CD4-positive, alpha-beta T cell treated with Interleukin-1 beta for 1 hour (primary cell): ENCODE measurements around the gene NTN3.

Source experiments
- DNase-seq, 2 donors: peaks; one replicate each; pipeline ENCODE4 v3.0.0-alpha.2; 2020 to 2022

NTN3 gene

DNA sequence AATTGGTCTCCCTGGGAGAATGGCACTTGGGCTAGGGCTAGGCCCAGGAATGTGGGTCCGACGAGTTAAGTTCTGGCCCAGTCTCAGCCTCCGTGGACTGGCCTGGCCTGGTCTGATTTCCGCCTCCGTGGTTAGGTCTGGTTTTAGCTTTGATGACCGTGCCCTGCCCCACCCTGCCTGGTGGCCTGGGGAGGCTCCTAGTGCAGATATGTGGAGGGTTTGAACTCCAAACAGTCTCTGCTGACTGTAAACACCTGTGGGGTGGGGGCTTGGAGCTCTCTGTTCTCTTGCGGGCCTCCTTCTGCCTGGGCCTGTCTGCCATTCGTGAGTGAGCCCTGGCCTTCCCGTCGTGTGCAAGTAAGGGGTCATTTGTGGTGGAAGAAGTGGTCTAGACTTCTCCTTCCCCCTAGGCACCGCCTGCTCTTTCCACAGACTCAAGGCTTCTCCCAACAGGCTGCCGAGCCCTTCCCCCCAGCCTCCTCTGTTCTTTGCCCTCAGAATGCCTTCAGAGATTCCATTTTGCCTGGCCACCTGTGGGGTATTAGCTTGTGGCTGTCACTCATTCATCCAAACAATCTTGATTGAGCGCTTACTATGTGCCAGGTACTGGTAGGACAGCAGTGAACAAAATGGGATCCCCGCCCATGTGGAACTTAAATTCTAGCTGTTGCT, 44.2 kb downstream of the NTN3 start:
- no peak for DNase-seq

DNA sequence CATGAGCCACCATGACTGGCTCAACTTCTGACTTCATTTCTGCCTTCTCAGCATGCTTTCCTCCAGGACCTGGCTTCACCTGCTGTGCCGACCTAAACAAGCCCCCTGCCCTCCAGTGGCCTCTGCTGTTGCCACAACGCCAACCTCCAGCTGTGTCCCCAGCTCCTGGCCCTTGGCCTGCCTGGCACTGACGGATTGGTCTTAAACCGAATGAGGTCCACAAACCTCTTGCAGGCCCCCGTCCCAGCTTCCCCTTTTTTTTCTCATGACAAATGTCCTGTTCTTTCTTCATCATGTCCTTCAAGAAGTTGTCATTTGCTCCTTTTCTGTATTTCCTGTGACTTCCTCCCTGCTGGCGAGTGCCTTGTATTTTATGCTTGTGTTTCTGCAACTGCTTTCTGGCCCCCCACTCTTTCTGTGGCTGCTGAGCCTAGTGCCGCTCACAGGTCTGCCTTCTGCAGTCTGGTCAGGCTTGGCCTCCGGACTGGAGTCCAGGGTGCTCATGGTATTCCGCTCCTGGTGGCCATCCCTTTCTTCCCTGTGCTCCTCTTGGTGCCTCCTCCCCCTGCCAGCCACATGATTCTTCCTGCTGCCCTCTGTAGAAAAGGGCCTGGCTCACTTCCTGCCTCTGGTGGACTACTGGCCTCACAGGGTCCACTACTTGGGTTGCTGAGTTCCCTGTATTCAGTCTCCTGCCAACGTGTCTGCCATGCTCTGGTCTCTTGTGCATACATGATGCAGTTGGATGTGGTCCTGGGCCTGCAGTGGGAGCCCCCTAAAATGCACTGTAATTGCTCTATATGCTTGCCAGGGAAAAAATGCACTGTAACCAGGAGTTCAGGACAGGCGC, 45.5 kb downstream of the NTN3 start:
- peak in 1 of 2 donors; percentile 50 for DNase-seq

DNA sequence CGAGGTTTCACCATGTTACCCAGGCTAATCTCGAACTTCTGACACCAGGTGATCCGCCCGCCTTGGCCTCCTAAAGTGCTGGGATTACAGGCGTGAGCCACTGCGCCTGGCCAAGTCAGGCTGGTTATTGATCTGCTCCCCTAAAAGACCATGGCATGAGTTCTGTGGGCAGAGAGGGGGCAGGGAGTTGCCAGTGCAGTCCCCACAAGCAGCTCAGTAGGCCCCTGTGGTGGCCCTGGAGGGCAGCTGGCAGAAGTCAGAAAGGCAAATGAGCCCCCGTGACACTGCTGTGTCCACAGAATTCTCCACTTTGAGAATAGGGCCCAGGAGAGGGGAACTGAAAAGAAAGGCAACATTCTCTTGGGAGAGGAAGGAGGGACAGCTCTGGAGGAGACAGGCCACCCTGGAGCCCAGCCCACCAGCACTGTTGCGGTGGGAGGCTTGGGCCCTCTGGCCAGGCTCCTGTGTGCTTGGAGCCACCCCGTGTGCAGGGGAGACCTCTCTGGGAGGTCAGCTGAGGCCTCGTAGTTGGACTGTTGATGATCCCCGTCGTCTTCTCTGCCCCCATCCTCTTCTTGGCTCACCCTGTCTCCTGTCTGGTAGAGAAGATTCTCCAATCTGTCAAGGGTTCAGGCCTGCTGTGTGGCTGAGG, 47.0 kb downstream of the NTN3 start:
- no peak for DNase-seq

DNA sequence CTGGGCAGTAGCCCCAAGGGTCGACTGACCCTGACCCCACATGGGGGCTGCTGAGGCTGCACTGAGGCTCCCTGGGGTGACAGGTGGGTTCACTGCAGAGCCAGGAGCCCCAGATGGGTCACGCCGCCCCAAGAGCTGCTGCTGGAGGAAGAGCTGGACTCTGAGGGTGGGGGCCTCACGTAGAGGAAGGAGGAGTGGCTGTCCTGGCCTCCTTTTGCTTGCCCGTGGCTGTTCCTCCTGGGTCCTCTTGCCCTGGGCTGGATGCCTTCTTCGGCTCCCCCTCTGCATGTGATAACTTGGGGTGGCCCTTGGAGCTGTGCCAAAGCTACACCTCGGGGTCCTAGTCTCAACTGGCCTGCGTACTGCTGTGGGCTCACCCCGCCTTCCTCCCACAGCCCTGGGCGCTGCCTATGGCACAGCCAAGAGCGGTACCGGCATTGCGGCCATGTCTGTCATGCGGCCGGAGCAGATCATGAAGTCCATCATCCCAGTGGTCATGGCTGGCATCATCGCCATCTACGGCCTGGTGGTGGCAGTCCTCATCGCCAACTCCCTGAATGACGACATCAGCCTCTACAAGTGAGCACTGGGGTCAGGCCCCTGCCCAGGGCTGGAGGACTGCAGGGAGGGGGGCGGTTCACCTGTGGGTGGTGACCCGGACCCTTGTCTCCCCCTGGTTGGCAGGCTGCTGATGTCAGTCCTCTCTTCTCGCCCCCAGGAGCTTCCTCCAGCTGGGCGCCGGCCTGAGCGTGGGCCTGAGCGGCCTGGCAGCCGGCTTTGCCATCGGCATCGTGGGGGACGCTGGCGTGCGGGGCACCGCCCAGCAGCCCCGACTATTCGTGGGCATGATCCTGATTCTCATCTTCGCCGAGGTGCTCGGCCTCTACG, 48.0 kb downstream of the NTN3 start:
- DNase-seq: no peak

DNA sequence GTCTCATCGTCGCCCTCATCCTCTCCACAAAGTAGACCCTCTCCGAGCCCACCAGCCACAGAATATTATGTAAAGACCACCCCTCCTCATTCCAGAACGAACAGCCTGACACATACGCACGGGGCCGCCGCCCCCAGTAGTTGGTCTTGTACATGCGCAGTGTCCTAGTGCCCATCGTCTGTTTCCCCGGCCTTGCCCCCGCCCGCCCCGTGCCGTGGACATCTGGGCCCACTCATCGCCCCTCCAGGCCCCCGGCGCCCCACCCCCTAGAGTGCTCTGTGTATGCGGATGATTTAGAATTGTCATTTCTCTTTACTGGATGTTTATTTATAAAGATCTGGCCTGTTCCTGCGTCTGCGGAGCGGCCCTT, 48.6 kb downstream of the NTN3 start:
- no peak for DNase-seq

DNA sequence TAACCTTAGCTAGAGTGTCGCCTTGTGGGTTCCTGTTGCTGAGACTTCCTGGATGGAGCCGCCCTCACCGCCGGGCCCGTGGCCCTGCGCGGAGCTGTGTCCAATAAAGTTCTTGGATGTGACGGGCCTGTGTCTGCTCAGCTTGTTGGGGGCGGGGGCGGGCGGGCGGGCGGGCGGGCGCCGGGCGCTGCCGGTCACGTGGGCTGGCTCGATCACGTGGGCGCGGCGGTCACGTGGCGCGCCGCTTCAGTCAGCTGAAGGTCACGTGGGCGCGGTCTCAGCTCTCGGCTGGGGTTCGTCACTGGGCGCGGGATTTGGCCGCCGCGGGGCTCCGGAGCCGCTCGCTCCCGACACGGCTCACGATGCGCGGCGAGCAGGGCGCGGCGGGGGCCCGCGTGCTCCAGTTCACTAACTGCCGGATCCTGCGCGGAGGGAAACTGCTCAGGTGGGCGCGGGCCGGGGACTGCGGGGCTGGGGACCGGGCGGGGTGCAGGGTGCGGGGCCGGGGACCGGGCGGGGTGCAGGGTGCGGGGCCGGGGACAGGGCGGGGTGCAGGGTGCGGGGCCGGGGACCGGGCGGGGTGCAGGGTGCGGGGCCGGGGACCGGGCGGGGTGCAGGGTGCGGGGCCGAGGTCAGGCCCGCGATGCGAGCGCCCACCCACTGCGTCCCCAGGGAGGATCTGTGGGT, 49.1 kb downstream of the NTN3 start, which contains the start of gene AMDHD2:
TSS of gene AMDHD2 (plus strand) at position 275 of the 687 bp plus-strand sequence. CDS start at position 363, 88 bp downstream.
- DNase-seq: peak; percentile 90 to 92

DNA sequence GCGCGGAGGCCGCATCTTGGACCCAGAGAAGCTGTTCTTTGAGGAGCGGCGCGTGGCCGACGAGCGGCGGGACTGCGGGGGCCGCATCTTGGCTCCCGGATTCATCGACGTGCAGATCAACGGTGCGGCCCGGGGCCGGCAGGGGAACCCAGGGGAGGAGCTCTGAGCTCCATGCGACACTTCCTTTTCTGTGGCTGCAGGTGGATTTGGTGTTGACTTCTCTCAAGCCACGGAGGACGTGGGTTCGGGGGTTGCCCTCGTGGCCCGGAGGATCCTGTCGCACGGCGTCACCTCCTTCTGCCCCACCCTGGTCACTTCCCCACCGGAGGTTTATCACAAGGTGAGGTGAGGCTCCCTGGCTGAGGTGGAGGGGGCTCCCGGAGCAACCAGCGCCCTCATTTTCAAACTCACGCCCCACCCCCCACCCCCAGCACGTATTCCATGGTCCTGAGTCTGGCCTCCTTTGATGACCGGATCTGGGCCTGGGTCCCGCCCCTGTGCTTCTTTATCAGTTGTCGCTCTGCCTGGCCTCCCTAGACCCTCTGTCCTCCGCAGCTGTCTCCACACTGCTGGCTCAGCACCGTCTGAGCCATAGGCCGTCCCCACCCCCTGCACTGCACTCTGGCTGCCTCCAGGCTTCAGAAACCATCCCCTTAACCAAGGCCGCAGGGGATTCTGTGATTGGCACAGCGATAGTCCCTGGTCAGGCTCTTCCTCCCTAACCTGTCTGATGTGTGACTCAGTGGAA, 49.9 kb downstream of the NTN3 start:
- DNase-seq: peak; percentile 84 to 86
